Parathyroid adenoma (tissue), 2 donors: ENCODE data around the gene CLDN19.

Experiments
- H2AFZ ChIP-seq: fragments of 300-600 bp; sonication (generic); one replicate; pipeline ENCODE4 v1.7.0; 2017; ENCODE audit warnings: antibody characterized with exemption, mild to moderate bottlenecking
- H3K27ac ChIP-seq: fragments of 300-600 bp; sonication (generic); one replicate; pipeline ENCODE4 v1.7.0; 2017
- H3K27me3 ChIP-seq: fragments of 300-600 bp; sonication (generic); one replicate; pipeline ENCODE4 v1.7.0; 2017; ENCODE audit warnings: low read length; ENCODE audit not compliant: control insufficient read depth, insufficient read depth
- H3K36me3 ChIP-seq: fragments of 300-600 bp; sonication (generic); one replicate; pipeline ENCODE4 v1.7.0; 2017; ENCODE audit warnings: low read length; ENCODE audit not compliant: control insufficient read depth, insufficient read depth
- H3K4me1 ChIP-seq: fragments of 300-600 bp; sonication (generic); one replicate; pipeline ENCODE4 v1.7.0; 2017; ENCODE audit warnings: control low read depth
- H3K4me2 ChIP-seq: fragments of 300-600 bp; sonication (generic); one replicate; pipeline ENCODE4 v1.7.0; 2017; ENCODE audit warnings: low read length
- H3K4me3 ChIP-seq: fragments of 300-600 bp; sonication (generic); one replicate; pipeline ENCODE4 v1.7.0; 2017; ENCODE audit warnings: low read depth, low read length
- H3K79me2 ChIP-seq: fragments of 300-600 bp; sonication (generic); one replicate; pipeline ENCODE4 v1.7.0; 2017; ENCODE audit warnings: control low read depth
- H3K9ac ChIP-seq: fragments of 300-600 bp; sonication (generic); one replicate; pipeline ENCODE4 v1.7.0; 2017; ENCODE audit warnings: mild to moderate bottlenecking
- H3K9me3 ChIP-seq: fragments of 300-600 bp; sonication (generic); one replicate; pipeline ENCODE4 v1.7.0; 2017; ENCODE audit warnings: low read length; ENCODE audit not compliant: control insufficient read depth
- CTCF ChIP-seq: fragments of 300-600 bp; sonication (generic); IDR thresholded peaks from one replicate; pipeline ENCODE4 v1.7.0; 2017; ENCODE audit warnings: antibody characterized with exemption, mild to moderate bottlenecking
- donor health status: primary hyperparathyroidism.

Gene CLDN19

GRCh38 chr1:42739753-42740700, at the start of gene CLDN19:
Gene CLDN19, minus strand, starts transcription at chr1:42740236. Its CDS starts 173 bp downstream, at chr1:42740063.
- H3K9ac ChIP-seq: no peak within 1 kb of the TSS
- H3K27ac ChIP-seq: no peak within 1 kb of the TSS
- no peaks in the 10 kb centered on the region for H3K27me3 ChIP-seq
- H3K4me2 ChIP-seq: no peak within 1 kb of the TSS
- H3K79me2 ChIP-seq: no peaks in the 10 kb centered on the region
- peaks cover 9% of the 10 kb centered on the region for H3K4me1 ChIP-seq
- no peak within 1 kb of the TSS for H2AFZ ChIP-seq
- no peak within 1 kb of the TSS for H3K4me3 ChIP-seq
- H3K36me3 ChIP-seq: no peaks in the 10 kb centered on the region
- TF ChIP-seq CTCF: no peak
- no peaks in the 10 kb centered on the region for H3K9me3 ChIP-seq

GRCh38 chr1:42788021-42788420, 48.0 kb upstream of the CLDN19 start:
- Histone ChIP-seq H3K4me1 (peaks cover 4% of the 10 kb centered on the region), H3K27ac (no peak overlapping the region), H3K4me3 (no peak overlapping the region), H2AFZ (no peak overlapping the region), H3K9me3 (no peaks in the 10 kb centered on the region), H3K79me2 (no peaks in the 10 kb centered on the region), H3K27me3 (no peaks in the 10 kb centered on the region), H3K4me2 (no peak overlapping the region), H3K9ac (no peak overlapping the region), H3K36me3 (no peaks in the 10 kb centered on the region)
- no peak for TF ChIP-seq CTCF

- Histone ChIP-seq H3K36me3 (no peaks in the 10 kb centered on the region), H3K9me3 (no peaks in the 10 kb centered on the region), H3K4me3 (no peak overlapping the region), H3K27ac (no peak overlapping the region), H3K9ac (no peak overlapping the region), H3K4me2 (no peak overlapping the region), H3K27me3 (no peaks in the 10 kb centered on the region), H3K79me2 (no peaks in the 10 kb centered on the region), H2AFZ (no peak overlapping the region), H3K4me1 (no peaks in the 10 kb centered on the region)
- no peak for TF ChIP-seq CTCF
Measured at GRCh38 chr1:42786097-42786496, 46.1 kb upstream of the CLDN19 start.

GRCh38 chr1:42784946-42785693, 45.1 kb upstream of the CLDN19 start, which contains the start of gene TMEM269:
Gene TMEM269, plus strand, starts transcription at chr1:42784991. Its CDS starts 4,903 bp downstream, at chr1:42789894.
- Histone ChIP-seq H3K27me3 (no peaks in the 10 kb centered on the region), H3K9me3 (no peaks in the 10 kb centered on the region), H3K27ac (no peak within 1 kb of the TSS), H2AFZ (peak within 1 kb of the TSS; percentile 66), H3K79me2 (no peaks in the 10 kb centered on the region), H3K4me2 (peak within 1 kb of the TSS; percentile 37), H3K4me1 (no peaks in the 10 kb centered on the region), H3K9ac (no peak within 1 kb of the TSS), H3K36me3 (no peaks in the 10 kb centered on the region), H3K4me3 (peak within 1 kb of the TSS; percentile 14)
- TF ChIP-seq CTCF: no peak
